Measurements from ENCODE around the gene ISY1.

Gene ISY1

DNA sequence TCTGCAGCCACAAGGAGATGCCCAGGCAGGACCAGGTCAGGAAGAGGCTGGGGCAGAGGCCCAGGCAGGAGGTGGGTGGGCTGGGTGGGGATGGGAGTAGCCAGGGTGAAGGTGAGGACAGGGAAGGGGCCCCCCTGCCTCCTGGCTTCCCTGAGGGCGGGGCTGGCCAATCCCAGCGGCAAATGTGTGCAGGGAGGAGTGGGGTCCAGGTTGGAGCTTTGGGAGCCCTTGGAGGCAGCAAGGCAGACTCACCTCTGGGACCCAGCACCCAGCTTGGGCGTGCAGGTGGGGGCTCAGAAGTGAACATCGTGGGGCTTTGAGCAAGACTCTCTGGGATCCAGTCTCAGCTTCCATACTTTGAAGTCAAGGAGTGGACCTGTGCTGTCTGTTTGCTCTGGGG, 75.0 kb downstream of the ISY1 start:
- no peak for DNase-seq

DNA sequence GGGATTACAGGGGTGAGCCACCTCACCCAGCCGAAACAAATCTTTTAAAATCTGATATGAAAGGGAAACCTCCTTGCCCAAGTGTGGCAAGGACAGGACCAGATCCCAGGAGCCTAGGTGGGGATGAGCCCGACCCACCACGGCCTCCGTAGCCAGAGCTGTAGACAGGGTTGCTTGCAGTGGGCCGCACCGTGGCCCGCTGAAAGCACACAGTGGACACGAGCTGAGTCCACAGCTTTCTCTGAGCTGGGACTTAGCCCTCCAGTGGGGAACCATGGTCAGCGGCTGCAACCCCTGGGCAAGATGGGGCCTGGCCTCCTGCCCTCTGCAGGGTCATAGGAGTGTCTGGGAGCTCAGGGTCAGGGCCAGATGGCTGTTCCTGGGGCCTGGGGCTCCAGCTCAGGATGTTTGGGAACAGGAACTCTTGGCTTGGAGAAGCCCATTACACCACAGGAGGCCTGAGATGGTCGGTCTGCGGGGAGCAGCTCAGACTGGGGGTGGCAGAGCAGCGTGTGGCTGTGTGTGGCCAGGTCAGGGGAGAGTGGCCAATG, 75.6 kb downstream of the ISY1 start:
- no peak for DNase-seq

DNA sequence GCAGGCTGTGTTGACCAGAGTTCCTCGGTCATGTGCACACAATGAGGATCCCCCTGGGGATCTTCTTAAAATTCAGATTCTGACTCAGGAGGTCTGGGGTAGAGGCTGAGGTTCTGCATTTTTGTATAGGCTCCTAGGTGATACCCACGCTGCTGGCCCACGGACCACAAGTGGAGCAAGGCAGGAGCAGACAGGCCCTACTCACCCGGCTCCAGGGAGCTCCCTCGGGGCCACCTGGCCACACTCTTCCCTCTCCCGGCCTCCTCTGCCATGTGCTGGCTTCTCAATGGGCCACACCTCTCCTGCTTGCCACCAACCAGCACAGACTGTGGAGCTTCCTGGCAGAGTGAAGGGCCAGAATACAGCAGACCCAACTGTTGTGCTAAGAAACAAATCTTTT, 76.4 kb downstream of the ISY1 start:
- no peak for DNase-seq

DNA sequence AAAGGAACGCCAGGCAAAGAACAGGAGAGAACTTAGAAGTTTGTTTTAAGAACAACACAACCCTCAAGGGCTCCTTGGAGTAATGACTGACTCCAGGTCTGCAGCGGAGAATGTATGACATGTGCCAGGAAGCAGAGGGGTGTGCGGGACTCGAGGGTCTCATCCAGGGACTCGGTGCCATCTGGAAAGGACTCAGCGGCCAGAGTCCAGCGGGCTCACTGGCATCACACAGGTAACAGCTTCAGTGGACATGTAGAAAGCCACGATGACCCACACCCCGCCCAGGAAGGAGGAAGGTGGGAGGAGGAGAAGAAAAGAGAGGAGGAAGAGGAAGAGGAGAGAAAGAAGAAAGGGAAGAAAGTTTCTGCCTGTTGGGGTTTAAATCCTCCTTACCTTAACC, 78.8 kb downstream of the ISY1 start:
- no peak for DNase-seq

DNA sequence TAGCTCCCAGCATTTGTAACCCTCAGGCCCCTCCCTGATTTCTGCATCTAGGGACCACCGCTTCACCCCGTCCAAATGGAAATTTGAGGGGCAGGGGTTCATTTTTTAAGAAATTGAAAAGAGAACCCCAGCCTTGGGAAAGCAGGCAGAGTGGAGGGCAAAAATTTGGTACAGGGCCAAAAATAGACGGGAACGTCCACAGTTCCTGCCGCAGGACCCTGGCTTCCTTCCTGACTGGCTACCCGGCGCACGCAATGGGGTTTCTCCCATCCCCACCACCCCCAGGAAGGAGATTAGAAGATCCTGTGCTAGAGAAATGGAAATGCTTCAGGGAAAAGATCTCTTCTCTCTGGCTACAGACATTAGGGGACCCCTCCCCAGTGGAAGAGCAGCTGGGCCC, 79.4 kb downstream of the ISY1 start:
- no peak for DNase-seq

DNA sequence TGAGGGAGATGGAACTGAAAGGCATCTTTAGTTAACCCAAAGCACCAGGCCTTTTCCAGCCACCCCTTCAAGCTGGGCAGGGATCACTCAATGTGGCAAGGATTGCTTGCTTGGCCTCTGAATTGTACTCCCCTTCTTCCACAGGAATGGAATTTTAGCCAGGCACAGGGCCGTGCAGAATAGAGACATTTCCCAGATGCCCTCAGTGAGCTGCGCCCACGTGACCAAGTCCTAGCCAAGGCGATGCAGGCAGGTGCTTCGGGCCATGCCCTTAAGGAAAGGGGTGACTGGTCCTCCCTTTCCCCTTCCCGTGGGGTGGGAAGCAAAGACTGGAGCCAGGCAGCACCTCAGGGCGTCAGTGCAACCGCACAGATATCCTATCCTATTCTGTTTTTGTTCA, 82.4 kb downstream of the ISY1 start:
- no peak for DNase-seq

All from activated T-cell treated with anti-CD3 and anti-CD28 coated beads for 4 hours (primary cell).